ENCODE data around the gene GTF2A1L.

GRCh38 chr2:48617618-48618017 lies at the start of gene GTF2A1L:
- TF ChIP-seq, protein P1, sequence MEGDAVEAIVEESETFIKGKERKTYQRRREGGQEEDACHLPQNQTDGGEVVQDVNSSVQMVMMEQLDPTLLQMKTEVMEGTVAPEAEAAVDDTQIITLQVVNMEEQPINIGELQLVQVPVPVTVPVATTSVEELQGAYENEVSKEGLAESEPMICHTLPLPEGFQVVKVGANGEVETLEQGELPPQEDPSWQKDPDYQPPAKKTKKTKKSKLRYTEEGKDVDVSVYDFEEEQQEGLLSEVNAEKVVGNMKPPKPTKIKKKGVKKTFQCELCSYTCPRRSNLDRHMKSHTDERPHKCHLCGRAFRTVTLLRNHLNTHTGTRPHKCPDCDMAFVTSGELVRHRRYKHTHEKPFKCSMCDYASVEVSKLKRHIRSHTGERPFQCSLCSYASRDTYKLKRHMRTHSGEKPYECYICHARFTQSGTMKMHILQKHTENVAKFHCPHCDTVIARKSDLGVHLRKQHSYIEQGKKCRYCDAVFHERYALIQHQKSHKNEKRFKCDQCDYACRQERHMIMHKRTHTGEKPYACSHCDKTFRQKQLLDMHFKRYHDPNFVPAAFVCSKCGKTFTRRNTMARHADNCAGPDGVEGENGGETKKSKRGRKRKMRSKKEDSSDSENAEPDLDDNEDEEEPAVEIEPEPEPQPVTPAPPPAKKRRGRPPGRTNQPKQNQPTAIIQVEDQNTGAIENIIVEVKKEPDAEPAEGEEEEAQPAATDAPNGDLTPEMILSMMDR (conservative IDR thresholded peaks at IDR 0.05; ENCODE audit: low read depth, low read length), result no peak
- TF ChIP-seq EZH2 (IDR thresholded peaks at IDR 0.05; ENCODE audit: borderline replicate concordance, low read depth, low read length, poor library complexity, severe bottlenecking), result no peak

All from A673 (cell line).